DND-41 (cell line): ENCODE results near the gene CFHR4.

Source experiments
- ATAC-seq: fragments of 200-7000 bp; cut with Tn5 transposase; 3 replicates; pipeline ENCODE4 v1.9.1; 2021; ENCODE audit warnings: low read depth; ENCODE audit not compliant: insufficient read depth
- DNase-seq: peaks from one replicate; pipeline ENCODE4 v3.0.0-alpha.2; 2020
- H2AFZ ChIP-seq: 2 replicates; pipeline ENCODE4 v1.6.0; 2012; ENCODE audit warnings: low read depth, low read length
- H3K27ac ChIP-seq: 2 replicates; pipeline ENCODE4 v1.5.1; 2012; ENCODE audit warnings: low read length, inconsistent platforms
- H3K27me3 ChIP-seq: fragments of 200-600 bp; sonication (generic); 2 replicates; pipeline ENCODE4 v1.6.0; 2012; ENCODE audit warnings: low read length, mild to moderate bottlenecking, inconsistent platforms; ENCODE audit not compliant: insufficient read depth, poor library complexity
- H3K36me3 ChIP-seq: 2 replicates; pipeline ENCODE4 v1.5.1; 2012; ENCODE audit warnings: low read length, inconsistent platforms; ENCODE audit not compliant: insufficient read depth
- H3K4me1 ChIP-seq: 2 replicates; pipeline ENCODE4 v1.5.1; 2012; ENCODE audit warnings: mild to moderate bottlenecking, low read length; ENCODE audit not compliant: insufficient read depth
- H3K4me2 ChIP-seq: 2 replicates; pipeline ENCODE4 v1.6.0; 2012; ENCODE audit warnings: mild to moderate bottlenecking, moderate library complexity, low read length, inconsistent platforms; ENCODE audit not compliant: insufficient read depth
- H3K4me3 ChIP-seq, 2 experiments: fragments of 200-600 bp in 1 of 2; shearing (Covaris generic) in 1 of 2; 2 replicates each; pipeline ENCODE4 v1.5.1; 2012 to 2016; ENCODE audit warnings: inconsistent platforms in 2 of 2, low read length in 2 of 2, mild to moderate bottlenecking in 2 of 2, low read depth in 1 of 2, moderate library complexity in 1 of 2
- H3K79me2 ChIP-seq: 2 replicates; pipeline ENCODE4 v1.6.0; 2012; ENCODE audit warnings: low read length, inconsistent platforms; ENCODE audit not compliant: insufficient read depth
- H3K9ac ChIP-seq: 2 replicates; pipeline ENCODE4 v1.6.0; 2012; ENCODE audit warnings: low read depth, mild to moderate bottlenecking, inconsistent platforms, low read length, moderate library complexity
- H3K9me3 ChIP-seq: 2 replicates; pipeline ENCODE4 v1.5.1; 2012; ENCODE audit warnings: low read length, moderate library complexity, mild to moderate bottlenecking, inconsistent platforms; ENCODE audit not compliant: insufficient read depth, severe bottlenecking
- H4K20me1 ChIP-seq: 2 replicates; pipeline ENCODE4 v1.6.0; 2012; ENCODE audit warnings: low read length; ENCODE audit not compliant: insufficient read depth
- CTCF ChIP-seq: IDR thresholded peaks from 2 replicates; pipeline ENCODE4 v1.5.1; 2012; ENCODE audit warnings: borderline replicate concordance, low read length, moderate library complexity, mild to moderate bottlenecking; ENCODE audit not compliant: poor library complexity, severe bottlenecking; ENCODE audit errors: extremely low read depth
- EZH2 ChIP-seq: IDR thresholded peaks from 3 replicates; pipeline ENCODE4 v1.6.1; 2012; ENCODE audit warnings: borderline replicate concordance, low read depth, mild to moderate bottlenecking, moderate library complexity, low read length, inconsistent platforms; ENCODE audit not compliant: severe bottlenecking

CFHR4 gene

GRCh38 chr1:196954778-196955177 is 66.9 kb downstream of the CFHR4 start:
- H2AFZ ChIP-seq, result no peak overlapping the region
- H3K36me3 ChIP-seq, result no peaks in the 10 kb centered on the region
- ATAC-seq (no peak), DNase-seq (no peak)
- no peaks in the 10 kb centered on the region for H3K79me2 ChIP-seq
- no peaks in the 10 kb centered on the region for H3K4me1 ChIP-seq
- no peaks in the 10 kb centered on the region for H3K9me3 ChIP-seq
- no peaks in the 10 kb centered on the region for H3K27me3 ChIP-seq
- no peak overlapping the region for H3K4me2 ChIP-seq
- H3K4me3 ChIP-seq, result no peak overlapping the region
- no peak for TF ChIP-seq EZH2
- TF ChIP-seq CTCF, result no peak
- H4K20me1 ChIP-seq, result no peaks in the 10 kb centered on the region
- H3K9ac ChIP-seq, result no peak overlapping the region
- H3K27ac ChIP-seq, result no peak overlapping the region

GRCh38 chr1:196955926-196956325 is 68.1 kb downstream of the CFHR4 start:
- no peak for ATAC-seq
- Histone ChIP-seq H3K36me3 (no peaks in the 10 kb centered on the region), H3K4me3 (no peak overlapping the region), H3K4me1 (no peaks in the 10 kb centered on the region), H3K79me2 (no peaks in the 10 kb centered on the region), H4K20me1 (no peaks in the 10 kb centered on the region), H3K9ac (no peak overlapping the region), H3K27ac (no peak overlapping the region), H2AFZ (no peak overlapping the region), H3K4me2 (no peak overlapping the region), H3K9me3 (no peaks in the 10 kb centered on the region), H3K27me3 (no peaks in the 10 kb centered on the region)
- DNase-seq, result no peak
- TF ChIP-seq CTCF (no peak), EZH2 (no peak)

- H3K4me3 ChIP-seq, result no peak overlapping the region
- H3K27ac ChIP-seq, result no peak overlapping the region
- H3K9ac ChIP-seq, result no peak overlapping the region
- no peaks in the 10 kb centered on the region for H3K36me3 ChIP-seq
- H3K9me3 ChIP-seq, result no peaks in the 10 kb centered on the region
- H2AFZ ChIP-seq, result no peak overlapping the region
- DNase-seq, result no peak
- no peaks in the 10 kb centered on the region for H3K79me2 ChIP-seq
- no peaks in the 10 kb centered on the region for H3K27me3 ChIP-seq
- no peak overlapping the region for H3K4me2 ChIP-seq
- no peaks in the 10 kb centered on the region for H4K20me1 ChIP-seq
- TF ChIP-seq EZH2 (no peak), CTCF (no peak)
- no peaks in the 10 kb centered on the region for H3K4me1 ChIP-seq
- ATAC-seq, result no peak
Observed at GRCh38 chr1:196960854-196961253, 73.0 kb downstream of the CFHR4 start.
